Measurements from ENCODE around the gene MORN5. TPM values are rescaled to one million over a fixed set of nuclear protein-coding genes. Genes with fewer than 3 reads are reported as not detected.

The MORN5 gene
- total and polyA plus RNA-seq, 2 donors (not counting 1 experiment from before 2014, with no cell fraction given): not detected

DNA sequence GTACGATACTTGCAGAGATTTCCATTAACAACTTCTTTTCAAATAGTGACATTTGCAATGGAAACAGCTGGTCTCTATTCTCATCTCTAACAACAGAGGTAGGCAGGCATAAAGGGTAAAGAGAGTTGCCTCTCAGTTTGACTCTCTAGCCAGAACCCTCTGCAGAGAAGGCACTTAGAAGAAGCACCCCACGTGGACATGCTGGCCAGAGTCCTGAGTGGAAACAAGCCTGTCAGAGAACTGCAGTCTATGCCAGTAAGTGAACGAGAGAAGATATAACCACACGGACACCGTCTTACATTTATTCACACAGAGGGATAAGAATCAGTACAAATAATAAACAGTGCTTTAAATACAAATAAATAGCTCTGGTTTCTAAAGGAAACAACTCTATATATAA is 80.0 kb downstream of the MORN5 start:
- no peaks in the 10 kb centered on the region for H3K4me1 ChIP-seq (ENCODE audit: control insufficient read depth in 2 of 2, insufficient read depth in 2 of 2, low read length in 2 of 2)
- intact Hi-C loops (cut with micrococcal nuclease): no loop called here
- H3K4me1 Mint-ChIP-seq: no peaks in the 10 kb centered on the region
- no peaks in the 10 kb centered on the region for H3K79me2 ChIP-seq (ENCODE audit: control insufficient read depth, insufficient read depth, low read length)
- peaks cover 14 to 44% of the 10 kb centered on the region in 2 experiments for H3K36me3 ChIP-seq (replicated peaks in 1 of 2; ENCODE audit: control extremely low read depth in 1 of 2, control insufficient read depth in 1 of 2, extremely low read depth in 1 of 2, insufficient read depth in 2 of 2, low read length in 1 of 2)
- H3K27ac Mint-ChIP-seq: no peak overlapping the region
- no peak for DNase-seq
- H4K20me1 ChIP-seq (ENCODE audit: control insufficient read depth, insufficient read depth, low read length, poor library complexity, severe bottlenecking): no peaks in the 10 kb centered on the region
- no peak overlapping the region for H3K4me2 ChIP-seq (replicated peaks; ENCODE audit: low read depth, low read length, poor library complexity, severe bottlenecking)
- H3K9ac ChIP-seq (ENCODE audit: low read length): no peak overlapping the region
- CTCF ChIA-PET: no interaction called here
- TF ChIP-seq, protein P1, sequence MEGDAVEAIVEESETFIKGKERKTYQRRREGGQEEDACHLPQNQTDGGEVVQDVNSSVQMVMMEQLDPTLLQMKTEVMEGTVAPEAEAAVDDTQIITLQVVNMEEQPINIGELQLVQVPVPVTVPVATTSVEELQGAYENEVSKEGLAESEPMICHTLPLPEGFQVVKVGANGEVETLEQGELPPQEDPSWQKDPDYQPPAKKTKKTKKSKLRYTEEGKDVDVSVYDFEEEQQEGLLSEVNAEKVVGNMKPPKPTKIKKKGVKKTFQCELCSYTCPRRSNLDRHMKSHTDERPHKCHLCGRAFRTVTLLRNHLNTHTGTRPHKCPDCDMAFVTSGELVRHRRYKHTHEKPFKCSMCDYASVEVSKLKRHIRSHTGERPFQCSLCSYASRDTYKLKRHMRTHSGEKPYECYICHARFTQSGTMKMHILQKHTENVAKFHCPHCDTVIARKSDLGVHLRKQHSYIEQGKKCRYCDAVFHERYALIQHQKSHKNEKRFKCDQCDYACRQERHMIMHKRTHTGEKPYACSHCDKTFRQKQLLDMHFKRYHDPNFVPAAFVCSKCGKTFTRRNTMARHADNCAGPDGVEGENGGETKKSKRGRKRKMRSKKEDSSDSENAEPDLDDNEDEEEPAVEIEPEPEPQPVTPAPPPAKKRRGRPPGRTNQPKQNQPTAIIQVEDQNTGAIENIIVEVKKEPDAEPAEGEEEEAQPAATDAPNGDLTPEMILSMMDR (IDR thresholded peaks at IDR 0.05): no peak
- TF ChIP-seq EZH2 (IDR thresholded peaks at IDR 0.05; ENCODE audit: borderline replicate concordance, insufficient read depth, low read depth, low read length, poor library complexity, severe bottlenecking): no peak
- no peaks in the 10 kb centered on the region for H3K27me3 Mint-ChIP-seq
- POLR2A ChIA-PET: no interaction called here
- no peak overlapping the region for H3K4me3 ChIP-seq (ENCODE audit: control extremely low read depth in 1 of 5, extremely low read depth in 1 of 5, insufficient read depth in 1 of 5, low read depth in 2 of 5, low read length in 4 of 5)
- H3K27ac ChIP-seq (ENCODE audit: low read length in 2 of 2): no peak overlapping the region
- no peak overlapping the region for H3K4me3 Mint-ChIP-seq
- WGBS (ENCODE audit: insufficient coverage): 78% methylated on average over 1 of the region's 5 CpGs
- no peak overlapping the region for H2AFZ ChIP-seq (ENCODE audit: insufficient read depth, low read depth, low read length, poor library complexity, severe bottlenecking)
- H3K9me3 ChIP-seq (ENCODE audit: control extremely low read depth in 1 of 3, control insufficient read depth in 2 of 3, insufficient read depth in 1 of 3, low read length in 2 of 3): no peaks in the 10 kb centered on the region
- ATAC-seq (ENCODE audit: low read depth): no peak
- no peaks in the 10 kb centered on the region for H3K27me3 ChIP-seq (replicated peaks in 1 of 4; ENCODE audit: control extremely low read depth in 1 of 4, control insufficient read depth in 3 of 4, insufficient read depth in 4 of 4, low read length in 3 of 4)
- H3K9me3 Mint-ChIP-seq (ENCODE audit: insufficient read depth): no peaks in the 10 kb centered on the region

DNA sequence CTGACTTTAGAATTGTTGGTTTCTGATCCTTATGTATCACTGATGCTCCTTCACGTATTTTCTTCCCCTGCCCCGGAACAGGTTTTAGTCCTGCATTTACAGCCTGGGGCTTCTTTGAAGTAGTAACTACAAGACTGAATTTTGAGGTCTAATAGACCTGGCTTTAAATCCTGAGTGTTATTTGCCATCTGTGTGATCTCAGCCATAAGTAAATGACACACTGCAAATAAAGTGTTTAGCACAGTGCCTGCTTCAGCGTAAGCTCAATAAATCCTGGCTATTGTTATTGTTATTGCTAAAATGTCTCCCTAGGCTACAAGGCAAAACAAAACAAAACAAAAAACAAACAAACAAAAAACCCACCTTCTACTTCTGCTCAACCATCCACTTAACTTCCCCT is 84.6 kb downstream of the MORN5 start:
- ChIA-PET POLR2A (no interaction called here), CTCF (no interaction called here)

More for the DNA sequence above, 84.6 kb downstream of the MORN5 start:
- no peaks in the 10 kb centered on the region for H3K4me1 ChIP-seq (ENCODE audit: control insufficient read depth in 2 of 2, insufficient read depth in 2 of 2, low read length in 2 of 2)
- no peaks in the 10 kb centered on the region for H3K79me2 ChIP-seq (ENCODE audit: control insufficient read depth, insufficient read depth, low read length)
- TF ChIP-seq, protein P1 (IDR thresholded peaks at IDR 0.05): no peak
- no peak for TF ChIP-seq EZH2 (IDR thresholded peaks at IDR 0.05; ENCODE audit: borderline replicate concordance, insufficient read depth, low read depth, low read length, poor library complexity, severe bottlenecking)
- H3K27ac ChIP-seq (ENCODE audit: low read length in 2 of 2): no peak overlapping the region
- no peaks in the 10 kb centered on the region for H3K9me3 ChIP-seq (ENCODE audit: control extremely low read depth in 1 of 3, control insufficient read depth in 2 of 3, insufficient read depth in 1 of 3, low read length in 2 of 3)
- intact Hi-C loops (cut with micrococcal nuclease): no loop called here
- H3K27me3 ChIP-seq (replicated peaks in 1 of 4; ENCODE audit: control extremely low read depth in 1 of 4, control insufficient read depth in 3 of 4, insufficient read depth in 4 of 4, low read length in 3 of 4): no peaks in the 10 kb centered on the region
- DNase-seq (no peak), ATAC-seq (ENCODE audit: low read depth) (no peak)
- Mint-ChIP-seq H3K9me3 (ENCODE audit: insufficient read depth) (no peaks in the 10 kb centered on the region), H3K27ac (no peak overlapping the region), H3K4me1 (no peaks in the 10 kb centered on the region), H3K27me3 (no peaks in the 10 kb centered on the region), H3K4me3 (no peak overlapping the region)
- no peak overlapping the region for H2AFZ ChIP-seq (ENCODE audit: insufficient read depth, low read depth, low read length, poor library complexity, severe bottlenecking)
- peaks cover 20 to 87% of the 10 kb centered on the region in 2 experiments for H3K36me3 ChIP-seq (replicated peaks in 1 of 2; ENCODE audit: control extremely low read depth in 1 of 2, control insufficient read depth in 1 of 2, extremely low read depth in 1 of 2, insufficient read depth in 2 of 2, low read length in 1 of 2)
- no peak overlapping the region for H3K4me2 ChIP-seq (replicated peaks; ENCODE audit: low read depth, low read length, poor library complexity, severe bottlenecking)
- peaks cover 7% of the 10 kb centered on the region for H4K20me1 ChIP-seq (ENCODE audit: control insufficient read depth, insufficient read depth, low read length, poor library complexity, severe bottlenecking)
- H3K9ac ChIP-seq (ENCODE audit: low read length): no peak overlapping the region
- H3K4me3 ChIP-seq (ENCODE audit: control extremely low read depth in 1 of 5, extremely low read depth in 1 of 5, insufficient read depth in 1 of 5, low read depth in 2 of 5, low read length in 4 of 5): no peak overlapping the region
- WGBS (ENCODE audit: insufficient coverage): no CpG with 5 or more reads among the region's 3 CpGs
